Thyroid gland (tissue), 4 donors: ENCODE results near the gene LRP1.

ENCODE experiments used
- CTCF ChIP-seq, 6 experiments: fragments of 200-600 bp in 3 of 6; fragments of 450-650 bp in 3 of 6; sonication (generic) in 3 of 6; IDR thresholded peaks; one replicate each; pipeline ENCODE4 v1.5.1; 2016 to 2019; ENCODE audit warnings: antibody characterized with exemption in 6 of 6, mild to moderate bottlenecking in 2 of 6, inconsistent platforms in 1 of 6, moderate library complexity in 1 of 6
- POLR2A ChIP-seq, 2 donors: fragments of 450-650 bp; IDR thresholded peaks; one replicate each; pipeline ENCODE4 v1.6.1; 2017; ENCODE audit warnings: antibody characterized with exemption in 2 of 2, mild to moderate bottlenecking in 2 of 2, moderate library complexity in 1 of 2

DNA sequence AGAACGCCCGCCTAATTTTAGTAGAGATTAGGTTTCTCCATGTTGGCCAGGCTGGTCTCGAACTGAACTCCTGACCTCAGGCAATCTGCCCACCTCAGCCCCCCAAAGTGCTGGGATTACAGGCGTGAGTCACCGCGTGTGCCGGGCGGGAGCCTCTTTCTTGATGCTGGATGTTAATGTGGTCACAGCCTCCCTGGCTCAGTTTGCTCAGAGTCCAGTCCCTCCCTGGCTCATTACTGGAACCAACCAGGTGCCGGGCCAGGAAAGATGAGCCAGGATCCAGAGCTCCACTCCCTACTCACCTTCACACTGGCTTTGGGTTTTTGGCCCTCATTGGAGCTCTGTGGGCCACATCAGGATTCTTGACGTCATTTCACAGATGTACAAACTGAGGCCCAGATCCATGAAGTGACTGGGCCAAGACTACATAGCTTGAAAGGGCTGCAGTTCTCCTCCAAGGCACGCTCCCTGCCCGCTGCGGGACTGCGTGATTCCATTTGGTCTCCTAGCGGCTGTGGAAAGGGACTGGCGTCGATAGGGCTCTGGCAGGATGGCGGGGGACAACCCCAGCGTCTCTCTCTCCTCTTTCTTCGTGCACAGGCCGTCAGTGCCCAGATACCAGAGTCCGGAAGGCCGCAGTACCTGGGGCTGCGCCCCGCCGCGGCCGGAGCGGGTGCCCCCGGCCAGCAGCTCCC lies 96.1 kb downstream of the LRP1 start:
- no peak for TF ChIP-seq CTCF (IDR thresholded peaks at IDR 0.05)
- TF ChIP-seq POLR2A (IDR thresholded peaks at IDR 0.05): no peak
